Panc1 (cell line): ENCODE measurements around the gene PROM2.

Experiments used
- POLR2AphosphoS5 ChIP-seq: IDR thresholded peaks from 2 replicates; pipeline ENCODE4 v1.6.1; 2012; ENCODE audit warnings: mild to moderate bottlenecking, low read depth, low read length, moderate library complexity
- TF ChIP-seq, protein P1 (sequence below): fragments of 450-650 bp; IDR thresholded peaks from 2 replicates; pipeline ENCODE4 v1.5.1; 2017; ENCODE audit warnings: mild to moderate bottlenecking

DNA sequence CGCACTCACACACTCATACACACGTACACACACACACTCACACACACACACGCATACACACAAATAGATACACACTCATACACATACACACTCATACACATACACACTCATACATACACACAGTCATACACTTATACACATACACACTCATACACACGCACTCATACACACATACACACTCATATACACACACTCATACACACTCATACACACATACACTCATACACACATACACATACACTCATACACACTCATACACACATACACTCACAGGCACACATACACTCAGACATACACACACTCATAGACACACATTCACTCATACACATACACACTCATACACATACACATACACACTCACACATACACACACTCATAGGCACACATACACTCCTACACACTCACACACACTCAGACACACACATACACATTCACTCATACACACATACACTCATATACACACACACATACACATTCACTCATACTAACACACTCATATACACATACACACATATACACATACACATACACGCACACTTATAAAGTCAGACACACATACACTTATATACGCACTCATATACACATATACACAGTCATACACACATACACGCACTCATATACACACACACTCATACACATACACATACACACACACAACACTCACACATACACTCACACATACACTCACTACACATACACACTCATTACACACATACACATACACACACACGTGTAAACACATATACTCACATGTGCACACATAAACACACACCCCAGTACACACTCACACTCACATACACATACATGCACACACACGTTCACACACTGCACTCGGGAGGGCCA is 51.6 kb downstream of the PROM2 start:
- TF ChIP-seq, protein P1, sequence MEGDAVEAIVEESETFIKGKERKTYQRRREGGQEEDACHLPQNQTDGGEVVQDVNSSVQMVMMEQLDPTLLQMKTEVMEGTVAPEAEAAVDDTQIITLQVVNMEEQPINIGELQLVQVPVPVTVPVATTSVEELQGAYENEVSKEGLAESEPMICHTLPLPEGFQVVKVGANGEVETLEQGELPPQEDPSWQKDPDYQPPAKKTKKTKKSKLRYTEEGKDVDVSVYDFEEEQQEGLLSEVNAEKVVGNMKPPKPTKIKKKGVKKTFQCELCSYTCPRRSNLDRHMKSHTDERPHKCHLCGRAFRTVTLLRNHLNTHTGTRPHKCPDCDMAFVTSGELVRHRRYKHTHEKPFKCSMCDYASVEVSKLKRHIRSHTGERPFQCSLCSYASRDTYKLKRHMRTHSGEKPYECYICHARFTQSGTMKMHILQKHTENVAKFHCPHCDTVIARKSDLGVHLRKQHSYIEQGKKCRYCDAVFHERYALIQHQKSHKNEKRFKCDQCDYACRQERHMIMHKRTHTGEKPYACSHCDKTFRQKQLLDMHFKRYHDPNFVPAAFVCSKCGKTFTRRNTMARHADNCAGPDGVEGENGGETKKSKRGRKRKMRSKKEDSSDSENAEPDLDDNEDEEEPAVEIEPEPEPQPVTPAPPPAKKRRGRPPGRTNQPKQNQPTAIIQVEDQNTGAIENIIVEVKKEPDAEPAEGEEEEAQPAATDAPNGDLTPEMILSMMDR, result no peak
- TF ChIP-seq POLR2AphosphoS5, result no peak
